B cell (primary cell): ENCODE measurements around the gene NACC1.

Source experiments
- EZH2 ChIP-seq: IDR thresholded peaks from 2 replicates; pipeline ENCODE4 v1.6.1; 2012; ENCODE audit warnings: borderline replicate concordance, low read depth, mild to moderate bottlenecking, moderate library complexity, low read length; ENCODE audit not compliant: insufficient read depth, poor library complexity, severe bottlenecking
- TF ChIP-seq, protein P1 (sequence below): fragments of 200-600 bp; IDR thresholded peaks from one replicate; pipeline ENCODE4 v1.8.0; 2022; ENCODE audit warnings: antibody characterized with exemption, mild to moderate bottlenecking

DNA sequence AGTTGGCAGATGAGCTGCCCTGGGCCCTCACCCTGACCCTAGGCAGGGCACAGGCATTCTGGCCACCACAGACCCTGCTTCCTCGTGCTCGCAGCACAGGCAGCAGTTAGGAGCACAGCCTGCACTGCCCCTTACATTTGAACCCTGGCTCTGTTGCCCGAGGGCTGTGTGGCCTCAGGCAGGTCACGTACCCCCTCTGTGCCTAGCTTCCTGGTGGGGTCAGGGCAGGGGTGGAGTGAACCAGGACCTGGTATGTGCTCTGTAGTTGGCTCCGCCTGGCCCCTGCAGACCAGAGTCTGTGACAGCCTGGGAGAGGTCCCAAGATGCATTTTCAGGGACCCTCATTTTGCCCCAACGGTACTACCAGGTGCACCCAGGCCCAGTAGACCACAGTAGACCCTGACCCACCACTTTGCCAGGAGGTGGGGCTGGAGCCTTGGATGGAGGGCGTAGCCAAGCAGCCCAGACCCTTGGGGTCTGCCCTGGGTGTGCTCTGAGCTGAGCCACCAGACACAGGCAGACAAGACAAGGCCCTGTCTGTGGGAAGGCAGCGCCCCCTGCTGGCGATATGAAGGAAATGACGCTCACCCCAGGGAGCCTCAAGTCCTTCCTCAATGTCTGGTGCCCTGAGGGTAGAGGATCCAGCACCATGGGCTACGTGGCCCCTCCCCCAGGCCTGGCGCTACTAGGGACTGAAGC is 24.5 kb upstream of the NACC1 start:
- TF ChIP-seq, protein P1, sequence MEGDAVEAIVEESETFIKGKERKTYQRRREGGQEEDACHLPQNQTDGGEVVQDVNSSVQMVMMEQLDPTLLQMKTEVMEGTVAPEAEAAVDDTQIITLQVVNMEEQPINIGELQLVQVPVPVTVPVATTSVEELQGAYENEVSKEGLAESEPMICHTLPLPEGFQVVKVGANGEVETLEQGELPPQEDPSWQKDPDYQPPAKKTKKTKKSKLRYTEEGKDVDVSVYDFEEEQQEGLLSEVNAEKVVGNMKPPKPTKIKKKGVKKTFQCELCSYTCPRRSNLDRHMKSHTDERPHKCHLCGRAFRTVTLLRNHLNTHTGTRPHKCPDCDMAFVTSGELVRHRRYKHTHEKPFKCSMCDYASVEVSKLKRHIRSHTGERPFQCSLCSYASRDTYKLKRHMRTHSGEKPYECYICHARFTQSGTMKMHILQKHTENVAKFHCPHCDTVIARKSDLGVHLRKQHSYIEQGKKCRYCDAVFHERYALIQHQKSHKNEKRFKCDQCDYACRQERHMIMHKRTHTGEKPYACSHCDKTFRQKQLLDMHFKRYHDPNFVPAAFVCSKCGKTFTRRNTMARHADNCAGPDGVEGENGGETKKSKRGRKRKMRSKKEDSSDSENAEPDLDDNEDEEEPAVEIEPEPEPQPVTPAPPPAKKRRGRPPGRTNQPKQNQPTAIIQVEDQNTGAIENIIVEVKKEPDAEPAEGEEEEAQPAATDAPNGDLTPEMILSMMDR: peak; percentile 91
- TF ChIP-seq EZH2: no peak
